NT2/D1 (cell line): Measurements from ENCODE around the gene LRRC15.

Source experiments
- SUZ12 ChIP-seq: IDR thresholded peaks from 2 replicates; pipeline ENCODE4 v1.6.1; 2011; ENCODE audit not compliant: insufficient read length, insufficient read depth; ENCODE audit errors: extremely low read depth
- YY1 ChIP-seq: IDR thresholded peaks from 2 replicates; pipeline ENCODE4 v1.6.1; 2011; ENCODE audit not compliant: insufficient read length, insufficient read depth
- ZNF274 ChIP-seq: IDR thresholded peaks from 2 replicates; pipeline ENCODE4 v1.6.1; 2011; ENCODE audit warnings: mild to moderate bottlenecking, low read depth, low read length

DNA sequence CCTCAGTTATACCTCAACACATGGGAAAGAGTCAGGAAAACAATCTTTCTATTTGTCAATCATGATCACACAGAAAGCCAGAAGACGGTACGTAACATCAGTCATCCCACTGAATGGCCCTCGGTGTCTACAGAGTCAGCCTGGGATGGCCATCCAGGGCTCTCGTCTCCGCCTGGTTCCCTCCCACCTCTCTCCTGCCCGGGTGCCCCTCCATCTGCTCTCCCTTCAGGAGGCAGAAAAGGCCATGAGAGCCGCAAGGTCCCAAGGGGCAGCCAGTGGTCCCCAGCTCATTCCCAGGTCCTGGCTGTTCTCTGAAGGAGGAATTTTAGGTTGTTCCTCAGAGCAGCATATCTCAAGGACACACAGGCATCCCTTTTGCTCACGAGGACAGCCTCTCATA is 4.4 kb upstream of the LRRC15 start:
- TF ChIP-seq ZNF274, result no peak
- no peak for TF ChIP-seq YY1
- no peak for TF ChIP-seq SUZ12
